T47D (cell line): ENCODE results near the gene ZNF414.

ENCODE experiments used
- DNase-seq, 2 experiments: peaks; one replicate each; pipeline versions ENCODE4 v3.0.0 to v3.0.0-alpha.2; 2011 to 2012; ENCODE audit warnings: low read depth in 1 of 2, low spot score in 1 of 2
- JUND ChIP-seq: IDR thresholded peaks from 2 replicates; pipeline ENCODE4 v1.6.1; 2012; ENCODE audit warnings: low read depth
- in situ Hi-C: cut with HindIII; loops from 2 replicates; pipeline ENCODE4 v1.10.0; 2016; ENCODE audit warnings: low sequenced_read_pairs, low pct_unique_long_range_greater_than_20kb

ZNF414 gene

GRCh38 chr19:8512115-8512967 is 1.6 kb downstream of the ZNF414 start:
- peak; percentile 79 to 80 for DNase-seq
- no peak for TF ChIP-seq JUND
- in situ Hi-C loops = no loop called here

GRCh38 chr19:8511573-8512101 is 2.3 kb downstream of the ZNF414 start:
- in situ Hi-C loops = no loop called here
- DNase-seq = no peak
- TF ChIP-seq JUND = no peak

DNA sequence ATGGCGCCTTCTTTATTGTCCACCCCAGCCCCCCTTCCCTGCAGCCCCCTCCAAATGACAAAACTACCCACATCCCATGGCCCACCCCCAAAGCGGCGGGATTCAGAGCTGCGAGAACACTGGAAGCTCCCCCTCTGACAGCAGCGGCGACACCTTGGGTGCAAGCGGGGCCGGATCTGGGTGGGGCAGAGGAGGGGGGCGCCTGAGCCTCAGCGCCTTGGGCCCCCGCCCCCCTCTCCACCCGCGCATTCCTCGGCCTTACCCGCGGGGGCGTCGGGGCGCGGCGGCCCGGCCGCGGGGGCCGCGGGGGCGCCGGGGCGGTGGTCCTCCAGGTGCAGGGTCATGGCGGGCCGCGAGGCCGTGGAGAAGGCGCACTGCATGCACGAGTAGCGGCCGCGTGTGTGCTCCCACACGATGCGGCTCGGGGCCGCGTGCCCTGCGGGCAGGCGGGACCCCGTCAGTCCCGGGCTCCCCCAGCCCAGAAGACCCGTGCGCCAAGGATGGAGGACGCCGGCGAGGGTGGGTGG is 3.3 kb downstream of the ZNF414 start:
- no peak for DNase-seq
- in situ Hi-C loops = no loop called here
- no peak for TF ChIP-seq JUND

GRCh38 chr19:8506402-8506957 is 7.5 kb downstream of the ZNF414 start:
- no peak for DNase-seq
- in situ Hi-C loops = no loop called here
- TF ChIP-seq JUND = no peak

DNA sequence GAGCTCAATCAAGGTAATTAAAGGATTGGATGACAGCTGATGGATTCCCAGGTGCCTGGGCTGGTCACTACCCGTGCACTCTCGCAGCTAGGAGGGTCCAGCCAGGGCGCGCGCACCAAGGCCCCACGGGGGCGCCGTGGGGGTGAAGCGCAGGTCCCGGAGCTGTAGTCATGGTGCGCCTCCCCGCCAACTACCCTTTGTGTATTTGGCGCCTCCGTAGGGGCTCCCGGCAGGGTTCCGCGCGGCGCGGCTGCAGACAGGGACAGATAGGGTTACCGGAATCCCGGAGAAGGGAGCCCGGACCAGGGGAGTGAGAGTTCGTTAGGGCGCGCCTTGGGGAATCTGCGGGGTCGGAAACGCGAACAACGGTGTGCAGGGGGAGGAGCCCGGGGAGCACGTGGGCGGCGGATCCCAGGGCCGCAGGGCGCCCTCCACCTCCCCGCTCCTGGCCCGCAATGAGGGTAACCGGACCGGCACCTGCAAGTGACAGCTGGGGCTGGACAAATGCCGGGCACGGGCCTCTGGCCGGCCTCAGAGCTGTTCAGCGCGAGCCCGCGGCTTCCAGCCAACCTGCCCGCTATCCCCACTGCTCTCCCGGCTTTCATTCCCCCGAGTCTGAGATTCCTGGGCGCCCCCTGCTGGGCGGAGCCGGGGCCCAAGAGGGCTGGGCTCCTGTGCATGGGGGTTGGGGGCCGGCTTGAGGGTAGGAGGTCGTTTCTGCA is 8.1 kb downstream of the ZNF414 start:
- peak; percentile 71 to 87 for DNase-seq
- TF ChIP-seq JUND = no peak

GRCh38 chr19:8504919-8505318 is 9.0 kb downstream of the ZNF414 start:
- no peak for TF ChIP-seq JUND
- DNase-seq = no peak
- in situ Hi-C loops = no loop called here

More for the DNA sequence above, 8.1 kb downstream of the ZNF414 start:
- in situ Hi-C loops = no loop called here

GRCh38 chr19:8504171-8504570 is 9.8 kb downstream of the ZNF414 start:
- no peak for DNase-seq
- in situ Hi-C loops = no loop called here
- TF ChIP-seq JUND = no peak

- TF ChIP-seq JUND = no peak
- no peak for DNase-seq
- in situ Hi-C loops = no loop called here
These were observed 10.5 kb downstream of the ZNF414 start for GRCh38 chr19:8503510-8503909.

DNA sequence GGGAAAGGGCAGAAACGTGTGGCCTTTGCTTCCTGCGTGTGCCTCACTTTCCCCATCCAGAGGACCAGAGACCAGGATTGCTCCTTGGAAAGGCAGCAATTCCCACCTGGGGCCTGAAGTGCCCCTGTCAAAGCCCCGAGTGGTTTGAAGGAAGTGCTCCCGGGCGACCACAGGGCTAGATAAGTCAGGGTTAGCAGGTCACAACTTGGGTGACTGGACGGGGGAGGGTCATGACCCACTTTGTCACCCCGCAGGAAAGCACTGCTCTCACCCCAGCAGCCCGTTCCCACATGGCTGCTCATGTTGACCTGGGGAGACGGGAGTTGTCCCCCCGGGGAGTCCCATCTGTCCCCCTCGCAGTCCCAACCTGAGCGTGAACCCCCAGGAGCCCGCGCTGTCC is 12.0 kb downstream of the ZNF414 start:
- DNase-seq = no peak
- in situ Hi-C loops = no loop called here
- TF ChIP-seq JUND = no peak

GRCh38 chr19:8501516-8501915 is 12.5 kb downstream of the ZNF414 start:
- in situ Hi-C loops = no loop called here
- no peak for DNase-seq

DNA sequence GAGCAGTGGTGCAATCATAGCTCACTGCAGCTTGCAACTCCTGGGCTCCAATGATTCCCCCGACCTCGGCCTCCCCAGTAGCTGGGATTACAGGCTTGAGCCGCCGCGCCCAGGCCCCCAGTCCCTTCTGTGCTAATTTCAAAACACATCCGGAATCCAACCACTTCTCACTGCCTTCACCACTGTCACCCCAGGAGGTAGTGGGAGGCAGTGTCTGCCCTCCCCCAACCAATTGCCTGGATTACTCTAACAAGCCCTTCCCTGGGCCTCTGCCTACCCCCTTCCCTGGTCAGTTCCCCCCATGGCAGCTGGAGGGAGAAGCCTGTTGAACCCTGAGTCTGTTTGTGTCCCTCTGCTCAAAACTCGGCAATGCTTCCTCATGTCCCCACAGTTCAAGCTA is 13.8 kb downstream of the ZNF414 start:
- DNase-seq = no peak
- TF ChIP-seq JUND = no peak
- in situ Hi-C loops = no loop called here

More at GRCh38 chr19:8501516-8501915, 12.5 kb downstream of the ZNF414 start:
- no peak for TF ChIP-seq JUND

DNA sequence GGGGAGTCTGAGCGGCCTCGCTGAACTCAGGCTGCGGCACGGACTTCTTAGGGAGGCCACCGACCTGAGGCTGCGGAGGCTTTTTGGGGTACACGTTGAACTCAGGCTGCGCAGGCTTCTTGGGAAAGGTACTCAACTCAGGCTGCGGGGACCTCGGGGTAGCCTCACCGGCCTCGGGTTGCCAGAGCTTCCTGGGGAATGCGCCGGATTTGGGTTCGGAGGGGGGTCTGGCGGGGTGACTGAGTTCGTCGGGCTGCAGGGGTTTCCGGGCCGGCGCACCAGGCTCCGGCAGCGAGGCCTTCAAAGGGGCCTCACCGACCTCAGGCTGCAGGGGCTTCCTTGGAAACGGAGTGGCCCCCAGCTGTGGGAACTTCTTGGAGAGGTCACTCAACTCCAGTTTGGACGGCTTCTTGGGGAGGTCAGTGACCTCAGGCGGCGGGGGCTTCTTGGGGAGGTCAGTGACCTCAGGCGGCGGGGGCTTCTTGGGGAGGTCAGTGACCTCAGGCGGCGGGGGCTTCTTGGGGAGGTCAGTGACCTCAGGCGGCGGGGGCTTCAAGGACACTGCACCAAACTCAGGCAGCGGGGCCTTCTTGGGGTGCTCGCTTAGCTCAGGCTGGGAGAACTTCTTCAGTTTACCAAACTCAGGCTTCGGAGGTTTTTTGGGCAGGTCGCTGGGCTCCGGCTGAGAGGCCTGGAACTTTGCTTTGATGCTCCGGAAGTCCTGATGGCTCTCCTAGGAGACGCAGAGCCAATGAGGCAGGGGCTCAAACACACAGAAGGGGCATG is 14.7 kb downstream of the ZNF414 start:
- no peak for TF ChIP-seq JUND
- no peak for DNase-seq
- in situ Hi-C loops = no loop called here
